ENCODE results near the gene ITPKC.
"Not testable (repeated sequence)": the region's sequence is repeated elsewhere in the genome, so short reads cannot be mapped to it uniquely, and the experiment has no call there.

ITPKC gene

GRCh38 chr19:40766385-40766784 is 49.5 kb downstream of the ITPKC start:
- DNase-seq (ENCODE audit: low spot score), result not testable (repeated sequence)

- no peak for DNase-seq (ENCODE audit: low spot score)
Observed at GRCh38 chr19:40768869-40769268, 52.0 kb downstream of the ITPKC start.

- not testable (repeated sequence) for DNase-seq (ENCODE audit: low spot score)
Observed at GRCh38 chr19:40771101-40771862, 54.4 kb downstream of the ITPKC start.

- DNase-seq (ENCODE audit: low spot score), result peak; percentile 85
Observed at GRCh38 chr19:40774916-40775631, 58.2 kb downstream of the ITPKC start, which contains the start of gene MIA. MIA (plus strand) TSS chr19:40775521; CDS start chr19:40775543, 22 bp downstream.

- DNase-seq (ENCODE audit: low spot score), result no peak
Observed at GRCh38 chr19:40775632-40776022, 58.7 kb downstream of the ITPKC start.

GRCh38 chr19:40776364-40776763 is 59.5 kb downstream of the ITPKC start:
- DNase-seq (ENCODE audit: low spot score), result no peak

- DNase-seq (ENCODE audit: low spot score), result peak; percentile 83
Observed at GRCh38 chr19:40776932-40777644, 60.2 kb downstream of the ITPKC start.

GRCh38 chr19:40777645-40777936 is 60.7 kb downstream of the ITPKC start:
- DNase-seq (ENCODE audit: low spot score), result no peak

GRCh38 chr19:40777937-40778705 is 61.2 kb downstream of the ITPKC start, which contains the start of gene RAB4B:
RAB4B (plus strand) TSS chr19:40778247; CDS start chr19:40778376, 129 bp downstream.
- peak; percentile 92 for DNase-seq (ENCODE audit: low spot score)

- DNase-seq (ENCODE audit: low spot score), result no peak
Observed at GRCh38 chr19:40778706-40779284, 61.9 kb downstream of the ITPKC start.

- no peak for DNase-seq (ENCODE audit: low spot score)
Observed at GRCh38 chr19:40780582-40780981, 63.7 kb downstream of the ITPKC start.

GRCh38 chr19:40781140-40781539 is 64.2 kb downstream of the ITPKC start:
- DNase-seq (ENCODE audit: low spot score), result no peak

GRCh38 chr19:40783711-40784110 is 66.8 kb downstream of the ITPKC start:
- DNase-seq (ENCODE audit: low spot score), result no peak

GRCh38 chr19:40784146-40784545 is 67.2 kb downstream of the ITPKC start:
- not testable (repeated sequence) for DNase-seq (ENCODE audit: low spot score)

- no peak for DNase-seq (ENCODE audit: low spot score)
Observed at GRCh38 chr19:40785526-40785925, 68.6 kb downstream of the ITPKC start.

- DNase-seq (ENCODE audit: low spot score), result no peak
Observed at GRCh38 chr19:40786060-40787037, 69.4 kb downstream of the ITPKC start.
